Mammary microvascular endothelial cell (primary cell): ENCODE data around the gene FGFBP1. TPM values are rescaled to one million over a fixed set of nuclear protein-coding genes. Genes with fewer than 3 reads are reported as not detected.

Source experiments
- total RNA-seq: library from RNA; depleted of rRNA; stranded (reverse); fragments of >200 nt; gene quantifications from 2 replicates; pipeline ENCODE4 v1.2.3, GENCODE V29; 2015

FGFBP1 gene
- total RNA-seq: not detected in 2 replicates

GRCh38 chr4:15938640-15939039 lies at the start of gene FGFBP1:
Gene FGFBP1, minus strand, starts transcription at chr4:15938740. Its CDS starts 2,108 bp downstream, at chr4:15936632.

GRCh38 chr4:15963001-15963451 lies 24.5 kb upstream of the FGFBP1 start, which contains the start of gene FGFBP2:
Gene FGFBP2, minus strand, starts transcription at chr4:15963175. Its CDS starts 46 bp downstream, at chr4:15963129.

Other genes with a start within 250 kb of the FGFBP1 start
- gene BST1, start 235.7 kb downstream of the FGFBP1 start, total RNA-seq: 58.4 and 61.7 TPM in 2 replicates
- gene CD38, start 160.4 kb downstream of the FGFBP1 start, total RNA-seq: 3.1 and 4.5 TPM in 2 replicates
- gene FGFBP2, start 24.4 kb upstream of the FGFBP1 start, total RNA-seq: not detected in 2 replicates
- not detected in 2 replicates for gene PROM1, start 145.3 kb upstream of the FGFBP1 start, total RNA-seq